AG10803 (cell line): ENCODE data around the gene TTLL11.

Experiments used
- DNase-seq: peaks from one replicate; pipeline ENCODE4 v3.0.0; 2010; ENCODE audit warnings: low read depth
- H3K4me3 ChIP-seq: 2 replicates; pipeline ENCODE4 v1.5.1; 2011; ENCODE audit warnings: mild to moderate bottlenecking, low read length, control low read depth
- TF ChIP-seq, protein P1 (sequence below): conservative IDR thresholded peaks from 2 replicates; pipeline ENCODE4 v1.5.1; 2011; ENCODE audit warnings: mild to moderate bottlenecking, low read length, control low read depth, inconsistent platforms

TTLL11 gene

DNA sequence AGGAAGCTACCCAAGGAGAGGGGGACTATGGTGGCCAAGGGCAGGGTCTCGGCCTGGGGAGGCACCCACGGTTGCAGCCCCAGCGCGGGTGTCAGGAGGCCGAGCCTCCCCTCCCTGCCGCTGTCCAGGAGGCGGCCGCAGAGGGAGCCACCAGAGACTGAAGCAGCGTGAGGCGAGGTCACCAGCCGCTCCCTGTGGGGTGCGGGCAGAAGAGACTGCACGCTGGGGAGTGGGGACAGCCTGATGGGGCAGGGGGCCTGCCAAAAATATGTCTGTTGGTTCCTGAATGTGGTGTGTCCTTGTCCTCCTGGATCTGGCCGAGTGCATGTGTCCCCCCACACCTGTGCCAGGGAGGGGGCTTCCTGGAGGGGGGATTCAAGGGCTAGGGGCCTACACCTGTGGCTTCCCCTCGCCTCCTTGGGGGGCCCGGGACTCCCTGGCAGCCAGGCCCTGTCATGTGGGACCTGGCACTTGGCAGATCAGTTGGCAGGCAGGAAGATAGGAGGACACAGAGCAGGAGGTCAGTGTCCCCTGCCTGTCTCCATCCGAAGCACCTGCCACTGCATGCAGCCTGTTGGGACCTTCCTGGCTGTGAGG lies 310.5 kb downstream of the TTLL11 start:
- DNase-seq = no peak
- TF ChIP-seq, protein P1, sequence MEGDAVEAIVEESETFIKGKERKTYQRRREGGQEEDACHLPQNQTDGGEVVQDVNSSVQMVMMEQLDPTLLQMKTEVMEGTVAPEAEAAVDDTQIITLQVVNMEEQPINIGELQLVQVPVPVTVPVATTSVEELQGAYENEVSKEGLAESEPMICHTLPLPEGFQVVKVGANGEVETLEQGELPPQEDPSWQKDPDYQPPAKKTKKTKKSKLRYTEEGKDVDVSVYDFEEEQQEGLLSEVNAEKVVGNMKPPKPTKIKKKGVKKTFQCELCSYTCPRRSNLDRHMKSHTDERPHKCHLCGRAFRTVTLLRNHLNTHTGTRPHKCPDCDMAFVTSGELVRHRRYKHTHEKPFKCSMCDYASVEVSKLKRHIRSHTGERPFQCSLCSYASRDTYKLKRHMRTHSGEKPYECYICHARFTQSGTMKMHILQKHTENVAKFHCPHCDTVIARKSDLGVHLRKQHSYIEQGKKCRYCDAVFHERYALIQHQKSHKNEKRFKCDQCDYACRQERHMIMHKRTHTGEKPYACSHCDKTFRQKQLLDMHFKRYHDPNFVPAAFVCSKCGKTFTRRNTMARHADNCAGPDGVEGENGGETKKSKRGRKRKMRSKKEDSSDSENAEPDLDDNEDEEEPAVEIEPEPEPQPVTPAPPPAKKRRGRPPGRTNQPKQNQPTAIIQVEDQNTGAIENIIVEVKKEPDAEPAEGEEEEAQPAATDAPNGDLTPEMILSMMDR = no peak

DNA sequence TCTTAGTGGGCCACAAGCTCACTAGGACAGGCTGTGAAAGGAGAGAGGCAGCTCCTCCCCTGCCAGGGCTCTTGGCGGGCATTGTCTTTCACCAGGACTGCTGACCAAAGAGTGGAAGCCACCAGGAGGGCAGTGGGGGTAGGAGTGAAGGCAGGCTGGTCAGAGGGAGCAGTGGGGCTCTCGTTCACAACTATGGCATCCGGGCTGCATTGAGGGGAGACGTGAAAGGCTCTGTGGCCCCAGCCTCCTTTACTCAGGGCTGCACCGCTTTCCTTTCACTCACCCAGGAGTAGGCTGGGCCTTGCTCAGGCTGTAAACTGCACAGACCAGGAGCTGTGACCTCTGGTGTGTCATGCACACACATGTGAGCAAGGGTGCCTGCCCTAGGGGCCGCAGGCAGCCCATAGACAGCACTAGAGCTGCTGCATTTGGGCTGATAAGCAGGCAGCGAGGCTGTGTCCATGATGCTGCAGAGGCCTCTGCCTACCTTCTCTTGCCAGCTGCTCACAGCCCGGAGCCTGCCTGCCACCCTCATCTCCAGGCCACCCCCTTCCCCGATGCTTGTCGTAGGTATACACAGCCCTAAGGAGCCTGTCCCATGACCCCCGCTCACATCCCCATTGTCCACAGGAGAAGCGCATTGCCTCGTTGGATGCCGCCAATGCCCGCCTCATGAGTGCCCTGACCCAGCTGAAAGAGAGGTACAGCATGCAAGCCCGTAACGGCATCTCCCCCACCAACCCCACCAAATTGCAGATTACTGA lies 311.2 kb downstream of the TTLL11 start:
- no peak overlapping the region for H3K4me3 ChIP-seq
- TF ChIP-seq, protein P1 = no peak
- no peak for DNase-seq

More for the DNA sequence above, 310.5 kb downstream of the TTLL11 start:
- no peak overlapping the region for H3K4me3 ChIP-seq

DNA sequence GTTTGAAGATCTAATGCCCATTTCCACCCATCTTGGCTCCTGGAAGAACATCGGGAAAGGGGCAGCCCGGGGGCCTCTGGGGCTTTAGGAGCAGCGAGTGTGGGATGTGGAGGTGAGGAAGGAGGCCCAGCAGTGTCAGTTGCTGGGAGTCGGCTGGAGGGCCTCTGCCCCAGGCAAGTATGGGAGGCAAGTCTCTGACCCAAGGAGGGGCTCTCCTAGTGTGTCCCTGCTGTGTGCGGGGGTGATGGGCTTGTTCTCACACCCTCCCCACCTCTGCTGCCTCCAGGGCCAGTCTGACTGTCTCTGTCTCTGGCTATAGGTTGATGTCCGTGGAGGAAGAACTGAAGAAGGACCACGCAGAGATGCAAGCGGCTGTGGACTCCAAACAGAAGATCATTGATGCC lies 312.0 kb downstream of the TTLL11 start:
- no peak for DNase-seq
- TF ChIP-seq, protein P1 = no peak
- H3K4me3 ChIP-seq = no peak overlapping the region

DNA sequence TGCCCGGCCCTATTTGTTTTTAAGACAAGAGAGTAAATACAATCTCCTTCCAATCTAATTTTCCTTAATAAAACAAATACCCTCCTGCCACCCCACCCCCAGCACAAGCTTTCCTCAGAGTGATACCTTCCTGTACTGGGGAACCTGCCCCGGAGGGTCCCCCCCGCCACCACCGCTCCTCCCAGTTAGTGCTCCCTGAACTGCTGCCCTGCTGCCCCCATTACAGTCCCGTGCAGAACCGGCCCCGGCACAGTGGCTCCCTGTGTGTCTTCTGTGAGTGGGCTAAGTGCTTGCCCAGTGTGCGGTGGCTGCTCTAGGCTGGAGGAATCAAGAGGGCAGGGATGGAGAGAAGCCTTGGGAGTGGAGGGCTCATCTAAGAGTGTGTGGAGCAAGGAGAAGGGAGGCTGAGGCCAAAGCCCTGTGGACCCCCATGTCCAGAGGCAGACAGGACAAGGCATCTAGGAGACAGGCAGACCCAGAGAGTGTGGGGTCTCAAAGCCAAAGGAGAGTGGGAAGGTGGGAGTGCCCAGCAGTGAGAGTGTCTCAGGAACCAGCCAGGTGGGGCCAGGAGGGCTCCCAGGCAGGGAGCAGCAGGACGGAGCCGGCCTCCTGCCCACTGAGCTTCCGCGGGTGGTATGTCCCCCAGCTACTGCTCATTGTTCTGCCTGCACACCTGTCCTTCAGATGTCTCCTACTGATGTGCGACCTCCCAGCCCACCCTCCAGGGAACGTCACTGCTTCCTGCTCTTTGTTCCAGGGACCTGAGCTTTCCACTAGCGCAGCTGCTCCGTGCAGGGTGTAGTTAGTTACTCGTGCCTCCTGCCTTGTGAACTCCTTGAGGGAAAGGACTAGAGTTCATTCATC lies 312.7 kb downstream of the TTLL11 start:
- H3K4me3 ChIP-seq = no peak overlapping the region
- TF ChIP-seq, protein P1 = no peak
- no peak for DNase-seq

DNA sequence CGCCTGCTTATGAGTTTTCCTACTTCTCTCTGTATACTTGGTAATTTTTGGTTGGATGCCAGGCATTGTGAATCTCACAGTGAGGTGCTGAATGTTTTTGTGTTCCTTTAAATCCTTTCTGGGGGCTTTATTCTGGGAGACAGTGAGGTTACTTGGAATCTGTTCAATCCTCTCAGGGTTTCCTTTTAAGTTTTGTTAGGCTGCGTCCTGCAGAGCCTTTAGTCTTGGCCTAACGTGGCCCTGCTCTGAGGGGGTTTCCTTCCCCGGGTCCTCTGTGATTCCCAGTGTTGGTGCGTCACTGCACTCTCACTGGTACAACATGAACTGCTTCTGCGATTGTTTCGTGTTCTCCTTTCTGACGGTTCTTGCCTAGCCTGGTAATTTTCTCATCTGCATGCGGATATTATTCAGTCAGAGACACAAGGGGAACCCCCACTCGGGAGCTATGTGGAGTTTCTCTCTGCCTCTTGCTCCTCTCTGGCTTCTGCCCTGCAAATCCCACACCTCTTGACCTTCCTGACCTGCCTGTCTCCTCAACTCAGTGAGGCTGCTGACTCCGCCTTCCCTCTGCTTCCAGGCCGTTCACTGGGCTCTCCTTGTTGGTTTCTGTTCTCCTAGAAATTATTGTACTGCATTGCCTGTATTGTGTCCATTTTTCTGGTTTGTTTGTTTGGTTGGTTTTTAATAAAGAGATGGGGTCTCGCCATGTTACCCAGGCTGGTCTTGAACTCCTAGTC lies 313.6 kb downstream of the TTLL11 start:
- DNase-seq = no peak
- TF ChIP-seq, protein P1 = no peak
- H3K4me3 ChIP-seq = no peak overlapping the region

DNA sequence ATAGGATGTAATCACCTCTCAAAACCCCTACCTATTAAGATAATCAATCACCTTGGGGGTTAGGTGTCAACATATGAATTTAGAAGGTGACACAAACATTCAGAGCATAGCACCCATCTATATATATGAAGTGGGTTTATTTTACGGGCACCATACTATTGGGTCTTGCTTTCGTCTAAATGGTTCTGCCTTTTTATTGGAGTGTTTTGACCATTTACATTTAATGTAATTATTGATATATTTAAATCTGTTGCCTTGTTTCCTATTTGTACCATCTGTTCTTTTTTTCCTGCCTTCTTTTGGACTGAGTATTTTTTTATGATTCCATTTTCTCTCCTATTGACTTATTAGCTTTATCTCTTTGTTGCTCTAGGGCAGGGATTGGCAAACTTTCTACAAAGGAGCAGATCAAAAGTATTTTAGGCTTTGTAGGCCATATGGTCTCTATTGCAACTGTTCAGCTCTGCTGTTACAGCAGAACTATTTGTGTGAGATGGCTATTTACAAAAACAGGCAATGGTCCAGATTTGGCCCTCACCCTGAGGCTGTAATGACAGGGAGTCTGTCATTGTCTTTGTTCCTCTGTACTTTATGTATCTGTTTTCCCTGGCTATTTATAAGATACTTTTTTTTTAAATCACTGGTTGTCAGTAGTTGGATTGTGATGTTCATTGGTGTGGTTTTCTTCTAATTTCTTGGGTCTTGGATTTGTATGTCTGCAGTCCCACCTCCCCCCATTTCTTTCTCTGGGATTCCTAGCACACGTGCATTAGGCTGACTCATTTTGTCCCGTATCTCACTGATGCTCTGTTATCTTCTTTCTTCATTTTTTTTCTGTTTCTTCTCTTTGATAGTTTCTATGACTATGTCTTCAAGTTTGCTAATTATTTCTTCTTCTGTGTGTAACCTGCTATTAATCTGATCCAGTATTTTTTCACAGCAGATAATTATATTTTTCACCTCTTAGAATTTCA lies 314.6 kb downstream of the TTLL11 start:
- H3K4me3 ChIP-seq = no peak overlapping the region
- TF ChIP-seq, protein P1 = no peak
- peak; percentile 24 for DNase-seq
